HG03025 (cell line): ENCODE results near the gene P2RX3.
"Not testable (repeated sequence)": the region's sequence is repeated elsewhere in the genome, so short reads cannot be mapped to it uniquely, and the experiment has no call there.

Experiments
- ATAC-seq: cut with Tn5 transposase; IDR thresholded peaks from one replicate; pipeline ENCODE4 v1.9.1; 2021; ENCODE audit warnings: mild to moderate bottlenecking, moderate library complexity; ENCODE audit not compliant: unreplicated experiment, low FRiP score

Gene P2RX3

DNA sequence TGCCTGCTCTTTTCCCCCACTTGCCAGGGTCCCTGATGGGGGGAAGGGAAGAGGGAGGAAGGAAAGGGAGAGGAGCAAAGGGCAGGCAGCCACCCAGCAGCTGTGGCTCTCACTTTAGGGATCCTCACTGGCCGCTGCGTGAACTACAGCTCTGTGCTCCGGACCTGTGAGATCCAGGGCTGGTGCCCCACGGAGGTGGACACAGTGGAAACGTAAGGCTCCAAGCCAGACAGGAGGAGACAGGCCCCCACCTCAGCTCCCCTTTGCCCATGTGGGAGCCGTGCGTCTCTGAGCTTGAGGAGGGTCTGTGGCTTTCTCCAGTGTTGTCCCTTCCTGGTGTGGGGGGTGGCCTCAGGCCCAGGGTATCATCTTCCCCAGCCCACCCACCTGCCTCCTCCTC is 9.9 kb downstream of the P2RX3 start:
- ATAC-seq = no peak

- no peak for ATAC-seq
Observed at GRCh38 chr11:57348636-57349313, 10.6 kb downstream of the P2RX3 start.

- no peak for ATAC-seq
Observed at GRCh38 chr11:57349491-57350274, 11.5 kb downstream of the P2RX3 start.

- ATAC-seq = no peak
Observed at GRCh38 chr11:57353036-57353435, 14.9 kb downstream of the P2RX3 start.

- no peak for ATAC-seq
Observed at GRCh38 chr11:57353446-57353845, 15.3 kb downstream of the P2RX3 start.

GRCh38 chr11:57353852-57354251 is 15.7 kb downstream of the P2RX3 start:
- no peak for ATAC-seq

DNA sequence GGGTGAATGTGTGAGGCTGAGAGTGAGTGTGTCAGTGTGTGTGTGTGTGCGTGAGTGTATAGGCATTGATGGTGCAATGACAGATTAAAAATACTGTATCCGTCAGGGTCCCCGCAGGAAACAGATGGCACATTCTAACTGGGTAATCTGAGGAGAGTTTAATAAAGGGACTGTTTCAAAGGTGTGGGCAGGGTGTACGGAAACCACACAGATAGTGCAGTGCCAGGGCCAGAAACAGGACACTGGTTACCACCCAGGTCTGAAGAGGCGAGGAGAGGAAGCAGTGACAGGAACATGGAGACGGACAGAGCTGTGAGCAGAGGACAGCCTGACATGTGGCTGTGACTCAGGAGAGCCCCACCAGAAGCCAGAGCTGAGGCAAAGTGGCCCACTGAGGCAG is 16.5 kb downstream of the P2RX3 start:
- no peak for ATAC-seq

DNA sequence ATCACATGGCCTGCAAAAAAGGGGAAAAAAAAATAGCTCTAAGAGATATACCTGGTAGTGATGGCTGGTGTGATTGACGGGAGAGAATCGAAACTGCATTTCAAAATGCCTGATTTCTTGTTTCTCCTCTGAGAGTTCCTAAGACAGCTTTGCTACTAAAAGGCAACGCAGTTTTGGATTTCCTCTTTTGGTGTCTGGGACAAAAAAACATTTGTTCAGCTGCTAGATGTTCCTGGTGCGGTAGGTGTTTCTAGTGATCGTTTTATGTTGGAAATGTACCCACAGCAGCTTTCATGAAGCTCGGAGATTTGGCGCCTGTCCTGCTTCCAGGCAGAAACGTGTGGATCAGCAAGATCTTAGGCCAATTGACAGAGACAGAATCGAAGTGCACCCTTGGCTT is 18.1 kb downstream of the P2RX3 start:
- no peak for ATAC-seq

- ATAC-seq = no peak
Observed at GRCh38 chr11:57357310-57357709, 19.2 kb downstream of the P2RX3 start.

DNA sequence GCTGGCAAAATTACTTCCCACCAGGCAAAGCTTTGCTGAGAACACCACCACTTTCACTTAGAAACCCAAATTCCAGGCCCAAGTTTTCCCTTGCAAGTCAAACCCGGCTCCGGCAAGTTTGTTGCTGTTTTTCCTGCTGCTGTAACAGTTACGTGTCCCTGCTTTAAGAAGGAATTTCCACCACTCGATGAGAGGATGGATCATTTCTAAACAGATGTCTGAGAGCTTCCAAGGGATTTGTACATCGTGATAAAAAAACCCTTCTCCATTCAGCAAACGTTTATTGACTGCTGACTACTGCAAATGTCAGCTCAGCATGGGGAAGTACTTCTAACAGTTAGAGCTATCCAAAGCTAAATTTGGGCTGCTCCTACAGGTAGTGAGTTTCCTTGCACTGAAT is 19.7 kb downstream of the P2RX3 start:
- no peak for ATAC-seq

DNA sequence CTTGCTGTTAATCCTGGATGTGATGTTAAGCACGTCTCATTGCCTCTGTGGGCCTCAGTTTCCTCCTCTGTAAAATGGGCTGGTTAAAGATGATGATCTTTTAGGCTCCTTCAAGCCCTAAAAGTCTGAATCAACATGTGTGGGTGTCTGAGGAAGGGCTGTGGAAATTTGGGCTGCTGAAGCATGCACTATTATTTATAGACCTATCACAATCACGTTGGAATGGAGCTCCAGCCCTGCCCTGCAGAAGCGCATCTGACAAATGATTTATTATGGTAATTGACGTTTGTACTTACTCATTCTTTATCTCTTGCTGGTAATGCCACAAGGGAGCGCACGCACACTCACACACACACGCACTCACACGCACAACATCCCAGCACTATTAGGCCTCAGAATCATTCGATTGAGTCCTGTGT is 20.4 kb downstream of the P2RX3 start:
- no peak for ATAC-seq

- ATAC-seq = no peak
Observed at GRCh38 chr11:57358991-57359390, 20.8 kb downstream of the P2RX3 start.

GRCh38 chr11:57359396-57359795 is 21.2 kb downstream of the P2RX3 start:
- ATAC-seq = no peak

DNA sequence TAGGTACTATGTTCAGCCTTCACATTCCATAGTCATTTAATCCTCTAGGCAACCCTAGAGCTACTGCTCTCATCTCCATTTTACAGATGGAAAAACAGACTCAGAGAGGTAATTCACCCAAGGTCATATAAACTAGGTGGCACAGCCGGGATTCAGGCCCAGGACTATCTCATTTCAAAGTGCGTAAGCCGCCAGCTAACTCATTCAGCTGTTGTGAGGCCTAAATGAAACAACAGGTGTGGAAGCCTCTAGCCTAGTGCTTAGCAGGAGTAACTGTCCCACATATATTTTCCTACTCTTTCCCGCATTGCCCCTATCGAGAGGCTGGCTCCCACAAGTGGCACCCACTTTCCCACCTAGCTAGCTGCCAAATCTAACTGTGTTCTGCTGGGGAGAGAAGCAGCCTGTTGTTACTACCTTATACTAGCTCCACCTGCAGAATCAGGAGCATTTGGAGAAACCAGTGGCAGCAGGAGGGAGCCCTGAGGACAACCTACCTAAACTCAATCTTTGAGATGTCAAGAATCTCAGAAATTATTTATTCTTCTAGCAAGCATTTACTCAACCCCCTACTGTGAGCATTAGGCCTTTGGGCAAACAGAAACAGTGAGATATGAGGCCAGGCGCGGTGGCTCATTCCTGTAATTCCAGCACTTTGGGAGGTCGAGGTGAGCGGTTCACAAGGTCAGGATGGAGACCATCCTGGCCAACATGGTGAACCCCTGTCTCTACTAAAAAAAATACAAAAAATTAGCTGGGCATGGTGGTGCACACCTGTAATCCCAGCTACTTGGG is 21.9 kb downstream of the P2RX3 start:
- no peak for ATAC-seq

DNA sequence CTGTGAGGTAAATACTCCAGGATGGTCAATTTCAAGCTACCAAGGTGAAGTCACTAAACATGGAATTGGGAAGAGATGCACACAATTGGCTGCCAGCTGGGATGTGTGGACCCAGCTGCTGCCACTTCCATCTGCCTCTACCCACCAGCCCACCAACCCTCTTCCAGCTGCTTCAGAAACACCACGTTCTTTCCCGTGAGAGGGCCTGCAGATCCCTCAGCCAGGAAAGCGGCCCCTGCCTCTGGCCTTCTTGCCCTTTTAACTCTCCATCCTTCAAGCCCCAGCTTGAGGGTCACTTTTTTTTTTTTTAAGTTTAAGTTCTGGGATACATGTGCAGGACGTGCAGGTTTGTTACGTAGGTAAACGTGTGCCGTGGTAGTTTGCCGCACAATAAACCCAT is 22.8 kb downstream of the P2RX3 start:
- no peak for ATAC-seq

DNA sequence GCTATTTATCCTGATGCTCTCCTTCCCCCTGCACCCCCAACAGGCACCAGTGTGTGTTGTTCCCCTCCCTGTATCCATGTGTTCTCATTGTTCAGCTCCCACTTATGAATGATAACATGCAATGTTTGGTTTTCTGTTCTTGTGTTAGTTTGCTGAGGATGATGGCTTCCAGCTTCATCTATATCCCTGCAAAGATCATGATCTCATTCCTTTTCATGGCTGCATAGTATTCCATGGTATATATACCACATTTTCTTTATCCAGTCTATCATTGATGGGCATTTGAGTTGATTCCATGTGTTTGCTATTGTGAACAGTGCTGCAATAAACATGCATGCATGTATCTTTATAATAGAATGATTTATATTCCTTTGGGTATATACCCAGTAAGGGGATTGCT is 23.3 kb downstream of the P2RX3 start:
- not testable (repeated sequence) for ATAC-seq

DNA sequence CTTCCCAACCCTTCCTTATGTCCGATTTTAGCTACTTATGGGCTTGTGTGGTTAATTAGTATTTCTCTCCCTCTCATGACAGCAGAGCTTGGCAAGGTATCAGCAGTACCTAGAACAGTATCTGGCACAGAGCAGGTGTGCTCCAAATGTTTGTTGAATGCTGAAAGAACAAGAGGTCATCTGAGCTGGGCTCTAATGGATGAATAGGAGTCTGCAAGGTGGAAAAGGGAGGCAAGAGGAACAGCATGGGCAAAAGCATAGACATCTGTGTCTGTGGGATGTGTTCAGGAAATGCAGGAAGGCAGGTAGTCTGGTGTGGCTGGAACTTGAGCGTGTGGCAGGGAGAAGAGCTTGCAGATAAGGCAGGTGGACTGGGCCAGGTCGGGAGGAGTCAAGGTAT is 23.8 kb downstream of the P2RX3 start:
- ATAC-seq = no peak

DNA sequence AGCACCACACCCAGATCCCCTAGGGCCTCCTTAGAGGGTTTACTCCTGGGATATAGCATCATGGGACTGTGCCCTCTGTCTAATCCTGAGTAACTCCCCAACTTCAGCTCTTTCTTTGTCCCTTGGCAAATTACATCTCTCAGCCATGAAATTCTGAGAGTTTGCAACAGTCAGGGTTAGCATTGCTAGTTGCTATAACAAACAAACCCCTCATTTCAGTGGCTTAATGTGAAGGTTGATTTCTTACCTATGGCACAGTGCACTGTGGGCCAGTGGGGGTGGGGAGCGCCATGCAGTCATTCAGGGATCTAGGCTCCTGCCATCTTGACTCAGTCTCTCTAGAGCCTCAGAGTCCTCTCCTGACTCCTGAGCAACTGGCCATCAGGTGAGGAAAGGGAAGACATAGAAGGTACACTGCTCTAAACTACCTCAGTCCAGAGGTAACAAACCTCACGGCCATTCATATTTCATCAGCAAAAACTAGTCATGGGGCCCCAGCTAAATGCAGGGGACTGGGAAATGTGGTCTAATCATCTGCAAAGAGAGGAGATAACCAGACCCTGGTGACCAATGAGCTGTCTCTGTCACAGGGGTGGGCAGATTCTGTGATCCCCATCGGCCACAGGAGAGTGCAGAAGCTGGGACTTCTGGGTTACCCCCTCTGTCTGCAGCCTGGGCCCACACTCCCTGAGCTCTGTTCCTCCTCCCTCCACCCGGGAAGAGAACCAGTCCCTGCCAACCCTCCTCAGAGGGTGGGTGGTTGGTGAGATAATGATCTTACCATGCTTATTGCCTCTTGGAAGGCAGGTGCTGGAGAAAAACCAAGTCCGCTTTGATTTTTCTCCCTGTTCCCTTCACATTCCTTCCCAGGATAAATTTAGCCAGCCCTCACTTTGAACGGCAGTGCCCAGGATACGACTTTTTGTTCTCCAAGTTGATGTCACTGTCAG is 25.3 kb downstream of the P2RX3 start:
- ATAC-seq = no peak

- ATAC-seq = no peak
Observed at GRCh38 chr11:57364851-57365660, 26.9 kb downstream of the P2RX3 start.
